Measurements from ENCODE around the gene LIPC. TPM values are rescaled to one million over a fixed set of nuclear protein-coding genes. Genes with fewer than 3 reads are reported as not detected.

Gene LIPC
- total and polyA plus RNA-seq, 10 of the 15 experiments (the other 5 are each of a cell fraction or from before 2014, with no cell fraction given), result 0.06 to 0.31 (median 0.16) TPM; not detected in 1

DNA sequence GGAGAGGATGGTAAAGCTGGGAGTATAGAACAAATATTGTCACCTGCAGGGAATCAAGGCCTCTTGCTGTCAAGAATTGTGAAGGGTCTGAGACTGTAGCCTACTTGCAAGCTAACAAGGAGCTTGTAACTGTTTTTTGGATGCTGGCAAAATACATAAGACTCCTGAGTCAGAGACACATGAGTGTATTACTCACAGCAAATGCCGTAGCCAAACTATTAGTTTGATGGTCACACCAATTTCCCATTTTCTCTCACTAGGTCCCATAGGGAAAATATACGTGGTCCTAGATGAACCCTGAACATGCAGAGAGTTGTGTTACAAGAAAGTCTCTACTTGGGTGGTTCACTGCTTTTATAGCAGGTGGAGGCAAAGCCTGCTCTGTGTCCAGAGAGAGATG, 44.7 kb upstream of the LIPC start:
- SMC1A ChIA-PET (ENCODE audit: uncharacterized antibody, unreplicated experiment), result interaction anchor here (1.0 kb wide), 1 partner anchor 30 kb away, joined by 3 read pairs; no protein-coding TSS in a partner anchor
- no peak overlapping the region for H3K9ac ChIP-seq (ENCODE audit: control insufficient read depth, insufficient read depth, low read length)
- no peaks in the 10 kb centered on the region for H3K79me2 ChIP-seq (ENCODE audit: control insufficient read depth, insufficient read depth, low read length)
- no peak overlapping the region for H3K4me2 ChIP-seq (ENCODE audit: control insufficient read depth, insufficient read depth)
- TF ChIP-seq SIX5 (IDR thresholded peaks at IDR 0.05; ENCODE audit: low read depth, low read length, severe bottlenecking), result no peak
- no peak for TF ChIP-seq BMI1 (IDR thresholded peaks at IDR 0.05; ENCODE audit: borderline replicate concordance)
- TF ChIP-seq, protein P1, sequence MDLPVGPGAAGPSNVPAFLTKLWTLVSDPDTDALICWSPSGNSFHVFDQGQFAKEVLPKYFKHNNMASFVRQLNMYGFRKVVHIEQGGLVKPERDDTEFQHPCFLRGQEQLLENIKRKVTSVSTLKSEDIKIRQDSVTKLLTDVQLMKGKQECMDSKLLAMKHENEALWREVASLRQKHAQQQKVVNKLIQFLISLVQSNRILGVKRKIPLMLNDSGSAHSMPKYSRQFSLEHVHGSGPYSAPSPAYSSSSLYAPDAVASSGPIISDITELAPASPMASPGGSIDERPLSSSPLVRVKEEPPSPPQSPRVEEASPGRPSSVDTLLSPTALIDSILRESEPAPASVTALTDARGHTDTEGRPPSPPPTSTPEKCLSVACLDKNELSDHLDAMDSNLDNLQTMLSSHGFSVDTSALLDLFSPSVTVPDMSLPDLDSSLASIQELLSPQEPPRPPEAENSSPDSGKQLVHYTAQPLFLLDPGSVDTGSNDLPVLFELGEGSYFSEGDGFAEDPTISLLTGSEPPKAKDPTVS (IDR thresholded peaks at IDR 0.05; ENCODE audit: low read depth, low read length), result no peak
- TF ChIP-seq, protein P2, sequence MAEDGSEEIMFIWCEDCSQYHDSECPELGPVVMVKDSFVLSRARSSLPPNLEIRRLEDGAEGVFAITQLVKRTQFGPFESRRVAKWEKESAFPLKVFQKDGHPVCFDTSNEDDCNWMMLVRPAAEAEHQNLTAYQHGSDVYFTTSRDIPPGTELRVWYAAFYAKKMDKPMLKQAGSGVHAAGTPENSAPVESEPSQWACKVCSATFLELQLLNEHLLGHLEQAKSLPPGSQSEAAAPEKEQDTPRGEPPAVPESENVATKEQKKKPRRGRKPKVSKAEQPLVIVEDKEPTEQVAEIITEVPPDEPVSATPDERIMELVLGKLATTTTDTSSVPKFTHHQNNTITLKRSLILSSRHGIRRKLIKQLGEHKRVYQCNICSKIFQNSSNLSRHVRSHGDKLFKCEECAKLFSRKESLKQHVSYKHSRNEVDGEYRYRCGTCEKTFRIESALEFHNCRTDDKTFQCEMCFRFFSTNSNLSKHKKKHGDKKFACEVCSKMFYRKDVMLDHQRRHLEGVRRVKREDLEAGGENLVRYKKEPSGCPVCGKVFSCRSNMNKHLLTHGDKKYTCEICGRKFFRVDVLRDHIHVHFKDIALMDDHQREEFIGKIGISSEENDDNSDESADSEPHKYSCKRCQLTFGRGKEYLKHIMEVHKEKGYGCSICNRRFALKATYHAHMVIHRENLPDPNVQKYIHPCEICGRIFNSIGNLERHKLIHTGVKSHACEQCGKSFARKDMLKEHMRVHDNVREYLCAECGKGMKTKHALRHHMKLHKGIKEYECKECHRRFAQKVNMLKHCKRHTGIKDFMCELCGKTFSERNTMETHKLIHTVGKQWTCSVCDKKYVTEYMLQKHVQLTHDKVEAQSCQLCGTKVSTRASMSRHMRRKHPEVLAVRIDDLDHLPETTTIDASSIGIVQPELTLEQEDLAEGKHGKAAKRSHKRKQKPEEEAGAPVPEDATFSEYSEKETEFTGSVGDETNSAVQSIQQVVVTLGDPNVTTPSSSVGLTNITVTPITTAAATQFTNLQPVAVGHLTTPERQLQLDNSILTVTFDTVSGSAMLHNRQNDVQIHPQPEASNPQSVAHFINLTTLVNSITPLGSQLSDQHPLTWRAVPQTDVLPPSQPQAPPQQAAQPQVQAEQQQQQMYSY (CRISPR knock-in tag; IDR thresholded peaks at IDR 0.05), result no peak
- TF ChIP-seq CBX3 (IDR thresholded peaks at IDR 0.05; ENCODE audit: borderline replicate concordance, low read depth), result no peak
- TF ChIP-seq SREBF2 (IDR thresholded peaks at IDR 0.05; ENCODE audit: low read length), result no peak
- no peak for TF ChIP-seq ETV6 (conservative IDR thresholded peaks at IDR 0.05 in 1 of 2, IDR thresholded peaks at IDR 0.05 in 1 of 2; ENCODE audit: borderline replicate concordance in 1 of 2, low read depth in 1 of 2)
- no peak for TF ChIP-seq ATF7 (IDR thresholded peaks at IDR 0.05; ENCODE audit: low read depth)
- TF ChIP-seq TBL1XR1 (IDR thresholded peaks at IDR 0.05; ENCODE audit: low read depth, low read length), result no peak
- no peak for TF ChIP-seq SMAD5 (IDR thresholded peaks at IDR 0.05; ENCODE audit: low read depth)
- no peak for TF ChIP-seq NR2C2 (IDR thresholded peaks at IDR 0.05; ENCODE audit: borderline replicate concordance, control insufficient read depth, insufficient read length, low read depth)
- no peak for TF ChIP-seq NR2C1 (IDR thresholded peaks at IDR 0.05)
- TF ChIP-seq NFXL1 (IDR thresholded peaks at IDR 0.05; ENCODE audit: borderline replicate concordance), result no peak
- TF ChIP-seq, protein P3, sequence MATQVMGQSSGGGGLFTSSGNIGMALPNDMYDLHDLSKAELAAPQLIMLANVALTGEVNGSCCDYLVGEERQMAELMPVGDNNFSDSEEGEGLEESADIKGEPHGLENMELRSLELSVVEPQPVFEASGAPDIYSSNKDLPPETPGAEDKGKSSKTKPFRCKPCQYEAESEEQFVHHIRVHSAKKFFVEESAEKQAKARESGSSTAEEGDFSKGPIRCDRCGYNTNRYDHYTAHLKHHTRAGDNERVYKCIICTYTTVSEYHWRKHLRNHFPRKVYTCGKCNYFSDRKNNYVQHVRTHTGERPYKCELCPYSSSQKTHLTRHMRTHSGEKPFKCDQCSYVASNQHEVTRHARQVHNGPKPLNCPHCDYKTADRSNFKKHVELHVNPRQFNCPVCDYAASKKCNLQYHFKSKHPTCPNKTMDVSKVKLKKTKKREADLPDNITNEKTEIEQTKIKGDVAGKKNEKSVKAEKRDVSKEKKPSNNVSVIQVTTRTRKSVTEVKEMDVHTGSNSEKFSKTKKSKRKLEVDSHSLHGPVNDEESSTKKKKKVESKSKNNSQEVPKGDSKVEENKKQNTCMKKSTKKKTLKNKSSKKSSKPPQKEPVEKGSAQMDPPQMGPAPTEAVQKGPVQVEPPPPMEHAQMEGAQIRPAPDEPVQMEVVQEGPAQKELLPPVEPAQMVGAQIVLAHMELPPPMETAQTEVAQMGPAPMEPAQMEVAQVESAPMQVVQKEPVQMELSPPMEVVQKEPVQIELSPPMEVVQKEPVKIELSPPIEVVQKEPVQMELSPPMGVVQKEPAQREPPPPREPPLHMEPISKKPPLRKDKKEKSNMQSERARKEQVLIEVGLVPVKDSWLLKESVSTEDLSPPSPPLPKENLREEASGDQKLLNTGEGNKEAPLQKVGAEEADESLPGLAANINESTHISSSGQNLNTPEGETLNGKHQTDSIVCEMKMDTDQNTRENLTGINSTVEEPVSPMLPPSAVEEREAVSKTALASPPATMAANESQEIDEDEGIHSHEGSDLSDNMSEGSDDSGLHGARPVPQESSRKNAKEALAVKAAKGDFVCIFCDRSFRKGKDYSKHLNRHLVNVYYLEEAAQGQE (IDR thresholded peaks at IDR 0.05; ENCODE audit: low read depth, low read length), result no peak
- no peak for TF ChIP-seq SIN3A (IDR thresholded peaks at IDR 0.05; ENCODE audit: low read depth, low read length)
- no peak for TF ChIP-seq CEBPB (IDR thresholded peaks at IDR 0.05; ENCODE audit: borderline replicate concordance in 1 of 2, low read depth in 2 of 2, low read length in 2 of 2)
- no peak for TF ChIP-seq RUNX3 (IDR thresholded peaks at IDR 0.05; ENCODE audit: low read length)
- RAD21 ChIA-PET (ENCODE audit: unreplicated experiment), result interaction anchor here (1.0 to 1.2 kb wide), 3 partner anchors 28 to 36 kb away, joined by 3 read pairs; no protein-coding TSS in a partner anchor
- H2AFZ ChIP-seq (ENCODE audit: control insufficient read depth, low read depth, low read length), result no peak overlapping the region
- FAIRE-seq (no peak), DNase-seq (ENCODE audit: low read depth, low spot score) (no peak), ATAC-seq (no peak)
- no peaks in the 10 kb centered on the region for H3K4me1 ChIP-seq (ENCODE audit: control insufficient read depth, insufficient read depth, low read length)
- no peaks in the 10 kb centered on the region for H3K9me3 ChIP-seq (replicated peaks; ENCODE audit: control insufficient read depth, insufficient read depth, low read length)
- CTCF ChIA-PET, result no interaction called here
- no peaks in the 10 kb centered on the region for H3K27me3 ChIP-seq (replicated peaks in 1 of 2; ENCODE audit: control insufficient read depth in 2 of 2, insufficient read depth in 2 of 2, low read length in 1 of 2)
- H4K20me1 ChIP-seq (ENCODE audit: control insufficient read depth, insufficient read depth), result no peaks in the 10 kb centered on the region
- POLR2A ChIA-PET, result no interaction called here
- intact Hi-C loops (cut with micrococcal nuclease; ENCODE audit: unreplicated experiment), result no loop called here
- in situ Hi-C loops (cut with MboI), result no loop called here
- BruUV-seq (replicated peaks), result no TSS peak
- no peak overlapping the region for H3K4me3 ChIP-seq
- H3K27ac ChIP-seq (ENCODE audit: control insufficient read depth, insufficient read depth), result no peak overlapping the region
- H3K36me3 ChIP-seq (ENCODE audit: control insufficient read depth in 2 of 2, insufficient read depth in 2 of 2, low read length in 1 of 2), result no peaks in the 10 kb centered on the region
- 30% methylated on average over 2 of the region's 2 CpGs for WGBS (ENCODE audit: insufficient coverage, insufficient replicate concordance, low lambda C conversion rate, missing lambda C conversion rate)

Measured in GM12878 (cell line).